HG03135 (cell line): ENCODE results near the gene GSDME.
"Not testable (repeated sequence)": the region's sequence is repeated elsewhere in the genome, so short reads cannot be mapped to it uniquely, and the experiment has no call there.

Experiments
- ATAC-seq: cut with Tn5 transposase; IDR thresholded peaks from one replicate; pipeline ENCODE4 v1.9.1; 2021; ENCODE audit warnings: mild to moderate bottlenecking, moderate library complexity; ENCODE audit not compliant: unreplicated experiment

The GSDME gene

GRCh38 chr7:24742506-24743162 lies 14.6 kb downstream of the GSDME start:
- ATAC-seq: no peak

GRCh38 chr7:24741679-24742505 lies 15.4 kb downstream of the GSDME start:
- ATAC-seq: no peak

GRCh38 chr7:24740871-24741270 lies 16.4 kb downstream of the GSDME start:
- ATAC-seq: no peak

GRCh38 chr7:24739306-24739705 lies 18.0 kb downstream of the GSDME start:
- no peak for ATAC-seq

- no peak for ATAC-seq
Observed at GRCh38 chr7:24738577-24738976, 18.7 kb downstream of the GSDME start.

- ATAC-seq: no peak
Observed at GRCh38 chr7:24737281-24737680, 20.0 kb downstream of the GSDME start.

GRCh38 chr7:24735594-24735993 lies 21.7 kb downstream of the GSDME start:
- not testable (repeated sequence) for ATAC-seq

GRCh38 chr7:24734306-24734705 lies 23.0 kb downstream of the GSDME start:
- ATAC-seq: no peak

GRCh38 chr7:24733414-24734060 lies 23.7 kb downstream of the GSDME start:
- ATAC-seq: no peak

- peak; percentile 45 for ATAC-seq
Observed at GRCh38 chr7:24732646-24733413, 24.4 kb downstream of the GSDME start.

GRCh38 chr7:24731313-24731712 lies 26.0 kb downstream of the GSDME start:
- no peak for ATAC-seq

GRCh38 chr7:24730018-24730369 lies 27.3 kb downstream of the GSDME start:
- no peak for ATAC-seq

- ATAC-seq: no peak
Observed at GRCh38 chr7:24729365-24730017, 27.8 kb downstream of the GSDME start.

GRCh38 chr7:24728503-24729364 lies 28.5 kb downstream of the GSDME start:
- ATAC-seq: no peak

GRCh38 chr7:24728121-24728500 lies 29.2 kb downstream of the GSDME start:
- ATAC-seq: no peak

- peak; percentile 75 for ATAC-seq
Observed at GRCh38 chr7:24727154-24728120, 29.8 kb downstream of the GSDME start.

- ATAC-seq: no peak
Observed at GRCh38 chr7:24725554-24726241, 31.6 kb downstream of the GSDME start.
